DMS 273 (cell line): ENCODE data around the gene IQUB.
"Not testable (repeated sequence)": the region's sequence is repeated elsewhere in the genome, so short reads cannot be mapped to it uniquely, and the experiment has no call there.

Experiments
- DNase-seq: peaks from one replicate; lab custom pipeline; 2025; ENCODE audit not compliant: unreplicated experiment; lab: John Stamatoyannopoulos, UW

IQUB gene

DNA sequence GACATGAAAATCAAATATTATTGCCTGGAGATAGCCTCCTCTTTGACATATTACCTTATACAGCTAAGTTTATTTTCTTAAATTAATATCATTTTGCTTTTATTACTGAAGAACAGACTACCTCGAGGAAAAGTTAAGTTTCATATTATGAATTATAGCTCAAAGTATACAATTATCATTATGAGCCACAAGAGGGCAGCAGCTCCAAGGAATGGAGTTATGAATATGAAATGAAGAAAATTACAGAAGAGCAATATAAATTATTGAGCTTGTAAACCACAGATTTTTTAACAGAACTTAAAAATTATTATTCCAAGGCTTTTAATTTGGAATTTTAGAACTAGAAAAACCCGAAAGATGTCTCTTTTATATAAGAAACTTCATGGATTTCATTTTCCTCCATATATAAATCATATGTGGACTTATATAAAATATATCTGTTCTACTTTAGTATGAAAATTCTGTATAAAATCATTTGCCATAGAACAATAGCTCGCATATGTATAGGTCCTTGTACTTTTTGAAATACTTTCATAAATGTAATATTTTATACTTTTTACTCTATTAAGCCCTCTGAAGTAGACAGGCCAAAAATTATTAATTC lies 40.1 kb downstream of the IQUB start:
- DNase-seq, result peak; percentile 62

DNA sequence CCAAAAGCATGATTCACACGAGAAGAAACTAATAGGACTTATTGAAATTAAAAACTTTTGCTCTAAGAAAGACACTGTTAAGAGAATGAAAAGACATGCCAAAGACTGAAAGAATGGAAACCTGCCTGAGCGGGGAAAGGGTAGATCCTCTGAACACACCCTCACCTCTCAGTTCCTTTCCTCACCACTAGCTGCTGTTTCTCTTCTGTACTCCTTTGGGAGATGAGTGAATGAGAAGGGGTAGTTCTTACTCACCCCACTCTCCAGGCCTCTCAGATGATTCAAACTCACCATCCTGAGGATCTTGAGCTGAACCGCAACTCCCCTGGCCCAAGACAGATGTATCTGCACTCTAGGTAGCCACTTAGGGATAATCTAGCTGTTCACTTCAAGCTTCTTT lies 41.9 kb downstream of the IQUB start:
- DNase-seq, result no peak

DNA sequence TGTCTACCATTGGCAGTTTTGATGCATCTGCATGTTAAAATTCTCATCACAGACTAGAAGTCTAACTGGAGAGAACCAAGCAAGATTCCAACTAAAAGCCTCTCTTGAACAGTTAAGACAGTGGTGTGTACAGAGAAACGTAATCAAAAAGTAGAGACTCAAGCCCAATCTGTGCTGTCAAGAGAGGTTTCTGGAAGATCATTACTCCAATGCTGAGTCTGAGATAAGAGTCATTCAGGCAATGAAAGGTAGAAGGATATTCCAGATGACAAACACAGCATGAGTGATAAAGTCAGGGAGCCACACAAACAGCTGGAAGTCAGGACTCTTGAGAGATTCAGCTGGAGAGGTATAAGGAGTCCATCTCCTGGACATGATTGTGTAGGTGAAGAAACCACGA lies 48.7 kb downstream of the IQUB start:
- DNase-seq, result no peak

DNA sequence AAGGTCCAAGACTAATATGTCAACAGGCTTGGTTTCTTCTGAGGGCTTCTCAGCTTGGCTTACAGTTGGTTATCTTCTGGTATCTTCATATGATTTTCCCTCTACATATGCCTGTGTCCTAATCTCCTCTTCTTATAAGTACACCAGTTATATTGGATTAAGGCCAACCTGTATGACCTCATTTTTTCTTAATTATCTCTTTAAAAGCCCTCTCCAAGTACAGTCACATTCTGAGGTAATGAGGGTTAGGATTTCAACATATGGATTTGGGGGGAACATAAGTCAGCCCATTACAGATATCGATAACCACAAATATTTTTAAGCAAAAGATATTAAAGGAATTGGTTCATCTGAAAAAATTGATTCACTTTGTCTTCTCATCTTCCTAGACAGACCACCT lies 49.2 kb downstream of the IQUB start:
- DNase-seq, result no peak

DNA sequence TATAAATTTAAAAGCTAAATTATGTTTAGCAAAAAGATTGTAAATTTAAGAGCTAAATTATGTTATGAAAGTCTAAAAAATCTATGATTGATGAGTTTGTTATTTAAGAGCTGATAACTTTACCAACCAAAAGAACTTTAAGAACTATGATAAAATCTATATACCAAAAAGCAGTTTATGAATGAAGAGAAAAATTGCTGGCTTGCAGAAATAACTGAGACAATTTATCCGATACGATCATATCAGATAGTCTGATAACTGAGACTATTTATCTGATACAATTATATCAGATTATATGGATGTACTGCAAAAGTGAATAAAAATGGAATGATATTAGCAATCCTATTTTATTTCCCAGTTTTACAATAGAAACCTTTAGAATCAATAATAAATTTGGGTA lies 50.2 kb downstream of the IQUB start:
- no peak for DNase-seq

DNA sequence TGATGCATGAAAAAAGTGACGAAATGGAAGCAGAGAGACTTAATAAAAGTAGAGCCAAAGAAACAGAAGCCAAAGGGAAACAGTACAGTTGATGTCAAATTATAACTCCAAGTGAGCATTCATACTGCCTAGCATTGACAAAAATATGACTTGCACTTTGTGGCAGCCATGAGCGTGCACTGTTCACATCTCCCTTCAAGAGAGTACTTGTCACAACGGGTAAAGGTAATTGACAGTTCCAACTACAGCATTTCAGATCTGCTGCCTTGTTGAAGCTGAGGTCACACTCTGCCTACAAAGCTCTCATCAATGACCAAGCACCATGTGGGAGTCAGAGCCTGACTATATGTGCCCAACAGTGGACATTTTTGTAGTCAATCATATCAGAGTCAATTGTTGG lies 54.3 kb downstream of the IQUB start:
- DNase-seq, result no peak

DNA sequence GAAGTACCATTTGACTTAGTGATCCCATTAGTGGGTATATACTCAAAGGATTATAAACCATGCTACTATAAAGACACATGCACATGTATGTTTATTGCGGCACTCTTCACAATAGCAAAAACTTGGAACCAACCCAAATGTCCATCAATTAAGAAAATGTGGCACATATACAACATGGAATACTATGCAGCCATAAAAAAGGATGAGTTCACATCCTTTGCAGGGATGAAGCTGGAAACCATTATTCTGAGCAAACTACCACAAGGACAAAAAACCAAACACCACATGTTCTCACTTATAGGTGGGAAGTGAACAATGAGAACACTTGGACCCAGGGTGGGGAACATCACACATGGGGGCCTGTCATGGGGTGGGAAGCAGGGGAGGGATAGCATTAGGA lies 56.3 kb downstream of the IQUB start:
- not testable (repeated sequence) for DNase-seq

DNA sequence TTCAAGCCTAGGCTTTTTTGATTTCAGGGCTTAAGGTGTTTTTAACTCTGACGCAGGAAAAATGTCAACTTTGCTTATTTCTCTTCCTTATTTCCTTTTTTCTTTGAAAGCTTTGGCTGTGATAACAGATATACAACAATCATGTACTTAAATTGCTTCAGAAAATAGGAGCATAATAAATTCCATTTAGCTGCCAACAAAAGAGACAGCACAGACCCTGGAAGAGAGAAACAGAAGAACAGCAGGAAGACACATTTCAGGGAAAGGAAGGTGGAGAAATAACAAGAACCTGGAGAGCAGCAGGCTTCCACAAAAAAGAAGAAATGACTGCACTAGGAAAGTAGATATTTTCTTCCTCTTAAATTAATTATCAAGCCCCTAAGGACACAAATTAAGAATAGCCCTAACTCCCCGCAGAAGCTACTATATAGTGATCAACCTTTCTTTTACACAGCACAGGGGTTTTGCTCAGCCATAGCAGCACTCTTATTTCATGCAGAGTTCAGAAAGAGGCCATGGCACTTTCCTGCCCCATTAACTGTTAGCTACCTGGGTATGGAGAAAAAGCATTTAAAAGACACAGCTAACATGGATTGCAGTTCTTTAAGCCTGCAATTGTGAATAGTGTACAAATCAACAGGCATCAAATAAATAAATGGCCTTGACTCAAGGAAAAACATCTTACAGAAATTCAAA lies 61.5 kb downstream of the IQUB start:
- no peak for DNase-seq

DNA sequence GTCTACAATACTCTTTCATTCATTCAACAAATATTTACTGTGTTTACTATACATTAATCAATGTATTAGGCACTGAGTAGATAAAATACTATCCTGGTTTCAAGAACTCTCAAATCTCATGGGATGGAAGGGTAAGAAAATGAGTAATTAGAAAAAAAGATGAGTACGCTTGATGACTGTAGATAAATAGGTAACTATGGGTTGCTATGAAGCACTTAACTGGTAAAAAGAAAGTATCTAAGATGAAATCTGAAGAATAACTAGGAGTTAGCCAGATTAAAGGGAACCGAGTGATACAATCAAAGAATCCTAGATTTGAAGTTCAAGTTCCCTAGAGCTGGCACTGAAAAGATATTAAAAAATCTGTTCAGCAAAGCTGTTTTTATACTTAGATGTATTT lies 62.1 kb downstream of the IQUB start:
- DNase-seq, result no peak

DNA sequence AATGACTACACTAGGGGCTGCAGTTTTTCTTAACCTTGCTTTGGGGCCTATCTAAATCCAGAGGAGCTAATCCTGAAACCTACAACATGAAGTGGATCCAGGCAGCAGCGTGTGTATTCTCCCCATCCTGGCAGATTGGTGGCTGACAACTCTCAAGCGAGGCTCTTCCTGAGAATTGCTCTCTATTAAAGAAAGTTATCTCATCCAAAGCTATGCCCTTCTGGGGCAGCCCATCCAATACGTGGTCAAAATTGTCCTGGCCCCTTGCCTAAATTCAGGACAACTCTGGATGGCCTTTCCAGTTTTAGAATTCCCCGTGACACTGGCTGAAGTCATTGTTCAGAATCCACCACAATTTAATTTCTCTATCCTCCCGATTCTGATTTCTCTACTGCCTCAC lies 66.1 kb downstream of the IQUB start:
- DNase-seq, result no peak

DNA sequence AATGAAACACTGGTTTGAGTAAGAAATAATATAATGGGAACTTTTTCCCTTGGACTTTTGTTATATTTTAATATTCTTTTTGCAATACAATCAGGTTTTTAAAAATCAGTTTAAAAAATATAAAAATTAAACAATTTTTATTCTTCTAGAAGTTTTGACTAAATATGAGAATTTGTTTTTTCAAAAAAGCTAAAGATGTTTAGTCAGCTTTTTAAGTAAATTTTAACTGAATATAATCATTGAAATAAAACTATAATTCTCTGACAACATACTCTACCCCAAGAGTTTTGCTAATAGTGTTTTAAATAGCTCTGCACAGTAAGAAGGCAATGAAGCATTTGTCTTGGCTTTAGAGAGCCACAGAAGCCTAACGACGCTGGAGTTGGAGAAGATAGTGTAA lies 70.5 kb downstream of the IQUB start:
- no peak for DNase-seq

DNA sequence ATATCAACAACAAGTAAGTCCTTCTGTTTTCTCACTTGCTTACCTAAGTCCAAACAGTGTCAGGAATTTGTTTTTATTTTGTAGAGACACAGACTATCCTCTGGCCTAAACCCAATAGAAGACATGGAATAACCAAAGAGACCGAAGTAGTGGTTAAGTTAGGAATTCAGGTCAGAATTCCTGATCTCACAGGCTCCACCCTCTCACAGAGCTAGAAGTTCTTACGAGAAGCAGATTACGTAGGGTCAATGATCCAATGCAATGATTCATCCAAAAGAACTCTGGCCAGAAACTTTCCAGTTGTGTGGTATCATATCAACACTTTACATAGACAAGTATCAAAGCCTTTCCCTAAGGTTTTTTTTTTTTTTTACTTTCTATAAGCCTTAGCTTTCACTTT lies 73.8 kb downstream of the IQUB start:
- no peak for DNase-seq

DNA sequence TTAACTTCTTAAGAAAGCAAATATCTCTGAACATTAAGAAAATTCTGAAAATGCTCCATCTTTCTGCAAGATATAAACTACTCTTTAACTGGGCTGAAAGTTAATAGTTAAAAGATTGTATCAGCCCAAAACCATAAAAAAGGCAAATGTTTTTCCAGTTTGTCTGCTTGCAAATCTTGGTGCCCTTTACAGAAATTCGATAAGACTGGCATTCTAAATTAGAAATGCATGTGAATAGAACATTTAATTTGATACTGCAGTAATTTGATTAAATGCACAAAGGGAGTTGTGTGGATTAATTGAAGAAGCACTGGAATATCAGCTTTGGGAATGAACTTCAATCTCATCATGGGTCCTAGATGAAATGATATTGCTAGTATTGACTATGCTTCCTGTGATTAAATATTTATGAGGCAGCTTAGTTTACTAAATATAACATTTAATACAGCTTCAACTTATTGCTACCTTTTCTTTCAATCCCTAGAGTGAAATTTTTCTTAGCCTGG lies 78.4 kb downstream of the IQUB start:
- no peak for DNase-seq

DNA sequence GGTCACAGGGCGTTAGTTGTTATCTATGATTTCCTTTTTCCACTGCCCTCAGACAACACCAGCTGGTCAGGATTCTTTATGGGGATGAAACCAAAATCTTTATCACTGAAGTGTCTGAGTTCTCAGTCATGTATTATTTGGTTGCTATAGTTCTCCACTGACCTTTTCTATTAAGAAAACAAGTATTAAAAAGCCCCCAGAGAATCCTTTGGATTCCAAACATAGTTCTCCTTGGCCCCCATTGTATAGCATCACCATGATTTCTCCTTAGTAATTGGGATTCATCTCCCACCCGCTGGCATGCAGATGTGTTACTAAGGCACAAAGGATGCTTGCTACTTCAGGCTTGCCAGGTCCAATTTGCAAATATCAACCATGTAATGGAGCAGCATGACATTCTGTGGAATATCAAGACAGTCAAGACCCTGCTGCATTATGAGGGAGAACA lies 94.3 kb downstream of the IQUB start:
- no peak for DNase-seq

DNA sequence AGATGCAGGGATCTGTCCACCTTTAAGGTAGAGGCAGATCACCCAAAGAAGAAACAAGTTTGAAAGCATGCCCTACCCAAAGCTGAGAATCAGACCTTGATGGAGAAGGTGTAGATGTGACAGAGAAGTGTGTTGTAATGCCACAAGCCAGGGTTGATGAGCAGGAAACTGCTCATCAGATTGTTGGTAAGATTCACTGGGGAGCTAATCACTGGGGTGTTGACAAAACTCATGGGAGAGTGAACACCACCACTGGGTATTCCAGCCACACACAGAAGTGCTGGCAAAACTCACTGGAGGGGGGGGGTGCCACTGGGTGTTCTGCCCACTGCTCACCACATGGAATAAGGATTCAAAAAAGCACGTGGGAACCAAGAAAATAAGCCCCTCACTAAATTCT lies 95.2 kb downstream of the IQUB start:
- DNase-seq, result no peak

DNA sequence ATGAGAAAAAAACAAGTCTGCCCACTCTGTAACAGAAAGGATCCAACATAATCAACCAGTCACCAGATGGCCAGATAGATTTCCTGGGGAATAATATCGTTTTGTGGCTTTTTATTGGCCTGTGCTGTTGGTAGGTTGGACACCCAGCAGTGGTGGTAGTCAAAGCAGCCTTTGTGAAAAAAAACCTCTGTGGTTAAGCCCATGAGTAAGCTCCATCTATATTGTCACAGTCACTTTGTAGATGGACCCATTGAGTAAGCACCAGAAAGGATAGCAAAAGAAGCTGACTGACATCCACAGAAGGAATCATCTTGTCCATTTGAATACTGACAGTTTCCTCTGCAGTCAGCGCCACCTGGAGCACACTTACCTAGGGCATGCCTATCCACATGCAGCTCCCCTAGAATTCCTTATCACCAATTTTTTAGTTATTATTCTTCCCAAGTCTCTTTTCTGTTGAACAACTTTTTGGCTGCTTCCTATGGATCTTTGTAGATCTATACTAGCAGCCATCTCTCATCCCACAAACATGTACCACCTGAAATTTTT lies 96.9 kb downstream of the IQUB start:
- DNase-seq, result no peak

DNA sequence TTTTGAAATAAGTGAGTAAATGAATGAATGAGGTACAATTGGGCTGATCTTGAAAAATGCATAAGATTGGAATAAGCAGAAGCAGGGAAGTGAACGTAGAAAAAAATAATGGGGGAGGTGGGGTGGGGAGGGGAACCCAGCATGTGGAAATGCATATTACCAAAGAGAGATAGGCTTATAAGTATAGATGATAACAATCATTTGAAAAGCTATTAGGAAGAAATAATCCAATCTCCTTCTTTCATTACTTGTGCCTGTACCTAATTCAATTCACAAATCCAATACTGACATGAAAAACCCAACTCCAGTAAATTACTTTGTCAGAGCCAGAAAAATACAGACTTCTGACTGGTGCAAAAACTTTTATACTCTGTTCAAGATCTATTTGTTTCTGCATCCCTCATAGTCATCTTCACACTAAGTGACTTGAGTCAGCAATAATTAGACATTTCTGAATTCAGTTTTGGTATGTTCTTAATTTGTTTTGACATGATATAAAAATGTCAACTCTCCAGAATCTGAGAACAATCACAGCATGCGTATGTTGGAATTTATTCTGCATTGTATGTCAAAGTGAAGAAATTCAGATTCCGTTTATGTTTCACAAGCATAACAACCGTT lies 99.2 kb downstream of the IQUB start:
- no peak for DNase-seq

DNA sequence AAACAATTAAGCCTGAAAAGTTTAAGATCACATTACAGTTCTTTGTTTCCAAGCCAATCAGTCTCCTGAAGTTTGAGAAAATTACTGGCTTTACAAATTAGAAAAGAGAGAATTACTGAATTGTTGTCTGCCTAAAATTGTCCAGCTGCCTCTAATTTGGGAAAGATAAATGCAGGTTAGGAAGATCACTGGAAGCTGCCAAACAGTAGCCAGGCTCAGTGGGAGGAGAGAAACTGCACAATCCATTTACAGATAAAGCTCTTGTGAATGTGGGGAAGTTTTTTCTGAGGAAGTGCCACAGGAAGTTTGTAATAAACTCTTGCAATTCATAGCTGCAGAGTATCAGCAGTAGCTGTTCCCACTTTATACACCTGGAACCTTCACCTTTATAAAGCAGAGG lies 100.7 kb downstream of the IQUB start:
- no peak for DNase-seq

DNA sequence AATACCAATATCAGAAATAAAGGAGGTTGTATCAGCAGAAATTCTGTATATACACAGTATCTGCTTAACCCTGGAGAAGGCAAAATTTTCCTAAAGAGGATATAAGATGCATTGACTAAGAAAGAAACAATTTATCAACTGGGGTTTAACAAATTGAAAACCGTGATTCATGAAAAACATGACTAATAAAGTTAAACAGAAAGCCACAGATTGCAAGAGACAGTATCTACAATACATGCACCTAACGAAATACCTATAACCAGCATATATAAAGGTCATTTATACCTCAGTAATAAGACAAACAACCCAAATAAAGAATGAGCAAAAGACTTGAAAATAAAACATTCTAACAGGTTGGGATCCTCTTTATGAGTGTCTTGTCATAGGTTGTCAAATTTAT lies 101.8 kb downstream of the IQUB start:
- no peak for DNase-seq

DNA sequence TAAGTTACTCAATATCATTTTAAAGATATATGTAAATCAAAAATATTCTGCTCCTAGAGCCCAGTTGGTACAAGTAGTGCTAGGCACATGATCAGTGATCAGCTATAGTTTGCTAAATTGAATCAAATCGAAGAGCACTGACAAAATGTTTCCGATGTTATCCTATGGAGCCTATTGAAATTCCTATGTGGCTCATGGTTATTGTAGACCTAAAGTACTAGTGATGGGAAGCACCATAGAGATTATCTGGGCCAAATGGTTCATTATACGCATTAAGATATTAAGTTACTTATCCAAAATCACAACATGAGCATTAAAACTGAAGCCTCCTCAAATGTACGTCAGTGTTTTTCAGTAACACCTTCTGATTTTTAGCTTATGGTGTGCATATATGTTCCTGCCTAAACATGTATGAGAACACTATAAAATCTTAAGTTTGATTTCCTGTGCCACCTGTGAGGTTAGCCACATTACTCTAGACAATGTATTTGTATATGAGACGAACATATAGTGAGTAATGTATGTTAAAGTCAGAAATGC lies 103.2 kb downstream of the IQUB start:
- no peak for DNase-seq

DNA sequence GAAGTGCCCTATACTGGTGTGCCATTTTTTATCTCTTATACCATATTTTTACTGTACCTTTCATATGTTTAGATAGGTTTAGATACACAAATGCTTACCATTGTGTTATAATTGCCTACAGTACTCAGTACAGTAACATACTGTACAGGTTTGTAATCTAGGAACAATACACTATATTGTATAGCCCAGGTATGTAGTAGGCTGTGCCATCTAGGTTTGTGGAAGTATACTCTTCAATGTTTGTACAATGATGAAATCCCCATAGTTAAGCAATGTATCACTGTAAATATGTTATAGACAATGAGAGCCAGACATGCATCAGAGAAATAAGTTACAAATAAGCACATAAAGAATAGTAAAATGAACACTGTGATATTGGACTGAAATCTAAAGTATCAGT lies 109.1 kb downstream of the IQUB start:
- no peak for DNase-seq

DNA sequence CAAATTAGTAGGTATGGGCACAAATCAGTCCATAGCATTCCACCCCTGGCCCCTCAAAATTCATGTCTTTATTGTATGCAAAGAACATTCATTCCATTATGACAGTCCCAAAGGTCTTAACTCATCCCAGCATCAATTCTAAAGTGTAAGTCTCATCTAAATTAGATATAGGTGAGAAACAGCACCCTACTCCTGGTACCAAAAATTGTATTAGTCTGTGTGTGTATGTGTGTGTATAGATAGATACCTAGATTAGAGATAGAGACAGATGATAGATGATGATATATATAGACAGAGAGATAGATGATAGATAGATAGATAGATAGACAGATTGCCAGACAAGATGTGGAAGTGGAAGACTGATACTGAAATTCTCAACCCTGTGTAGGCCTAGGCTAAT lies 109.9 kb downstream of the IQUB start:
- no peak for DNase-seq
